Hepatocyte (in vitro differentiated cells): ENCODE data around the gene ZBTB32. TPM values are rescaled to one million over a fixed set of nuclear protein-coding genes. Genes with fewer than 3 reads are reported as not detected.
"Not testable (repeated sequence)": the region's sequence is repeated elsewhere in the genome, so short reads cannot be mapped to it uniquely, and the experiment has no call there.

Experiments used
- DNase-seq: peaks from one replicate; pipeline ENCODE4 v3.0.0-alpha.2; 2016; ENCODE audit warnings: low spot score
- H2AFZ ChIP-seq: fragments of 200-600 bp; sonication (generic); 2 replicates; pipeline ENCODE4 v1.6.0; 2016; ENCODE audit warnings: antibody characterized with exemption, mild to moderate bottlenecking
- H3K27ac ChIP-seq: fragments of 200-600 bp; sonication (generic); 2 replicates; pipeline ENCODE4 v1.5.1; 2016; ENCODE audit warnings: mild to moderate bottlenecking
- H3K27me3 ChIP-seq: fragments of 200-600 bp; sonication (generic); 2 replicates; pipeline ENCODE4 v1.6.1; 2016
- H3K36me3 ChIP-seq: fragments of 200-600 bp; sonication (generic); replicated peaks from 2 replicates; pipeline ENCODE4 v1.5.1; 2016; ENCODE audit warnings: low read depth; ENCODE audit not compliant: insufficient read depth
- H3K4me1 ChIP-seq: fragments of 200-600 bp; sonication (generic); 2 replicates; pipeline ENCODE4 v1.5.1; 2016; ENCODE audit warnings: mild to moderate bottlenecking, moderate library complexity; ENCODE audit not compliant: insufficient read depth
- H3K4me2 ChIP-seq: fragments of 200-600 bp; sonication (generic); 2 replicates; pipeline ENCODE4 v1.6.0; 2016
- H3K4me3 ChIP-seq: fragments of 200-600 bp; sonication (generic); 2 replicates; pipeline ENCODE4 v1.5.1; 2016; ENCODE audit warnings: mild to moderate bottlenecking
- H3K79me2 ChIP-seq: fragments of 200-600 bp; sonication (generic); 2 replicates; pipeline ENCODE4 v1.6.0; 2017; ENCODE audit warnings: mild to moderate bottlenecking
- H3K9me2 ChIP-seq: fragments of 200-600 bp; sonication (generic); replicated peaks from 2 replicates; pipeline ENCODE4 v1.6.0; 2017; ENCODE audit warnings: mild to moderate bottlenecking; ENCODE audit not compliant: insufficient read depth
- H3K9me3 ChIP-seq: fragments of 200-600 bp; sonication (generic); 2 replicates; pipeline ENCODE4 v1.5.1; 2016; ENCODE audit warnings: low read depth, mild to moderate bottlenecking
- H4K20me1 ChIP-seq: fragments of 200-600 bp; sonication (generic); 2 replicates; pipeline ENCODE4 v1.6.0; 2016; ENCODE audit warnings: mild to moderate bottlenecking; ENCODE audit not compliant: insufficient read depth, poor library complexity, severe bottlenecking
- EZH2 ChIP-seq: fragments of 200-600 bp; sonication (generic); IDR thresholded peaks from 2 replicates; pipeline ENCODE4 v1.6.1; 2016; ENCODE audit warnings: antibody characterized with exemption, mild to moderate bottlenecking, borderline replicate concordance
- EZH2phosphoT487 ChIP-seq: fragments of 200-600 bp; sonication (generic); IDR thresholded peaks from one replicate; pipeline ENCODE4 v1.6.1; 2018; ENCODE audit warnings: antibody characterized with exemption, mild to moderate bottlenecking, low read depth, moderate library complexity; ENCODE audit not compliant: unreplicated experiment, severe bottlenecking
- WGBS: methylation state at CpG from one replicate; pipeline ENCODE4 v1.1.6; 2016; ENCODE audit warnings: low lambda C conversion rate; ENCODE audit errors: missing lambda C conversion rate; 5-methylcytosine and 5-hydroxymethylcytosine counted together
- polyA plus RNA-seq: library from polyadenylated mRNA; unstranded; fragments of >200 nt; fragmentation: Nextera tagmentation; extraction: Ambion mirVana; gene quantifications from 2 replicates; pipeline ENCODE4 v1.2.1, GENCODE V29; 2016
- total RNA-seq: library from RNA; depleted of rRNA; stranded (reverse); fragments of >200 nt; gene quantifications from 2 replicates; pipeline ENCODE4 v1.2.3, GENCODE V29; 2014
- TF ChIP-seq, protein P1 (sequence below): fragments of 200-600 bp; sonication (generic); IDR thresholded peaks from 2 replicates; pipeline ENCODE4 v1.5.1; 2016; ENCODE audit warnings: antibody characterized with exemption, mild to moderate bottlenecking; ENCODE audit not compliant: poor library complexity

The ZBTB32 gene, protein sequence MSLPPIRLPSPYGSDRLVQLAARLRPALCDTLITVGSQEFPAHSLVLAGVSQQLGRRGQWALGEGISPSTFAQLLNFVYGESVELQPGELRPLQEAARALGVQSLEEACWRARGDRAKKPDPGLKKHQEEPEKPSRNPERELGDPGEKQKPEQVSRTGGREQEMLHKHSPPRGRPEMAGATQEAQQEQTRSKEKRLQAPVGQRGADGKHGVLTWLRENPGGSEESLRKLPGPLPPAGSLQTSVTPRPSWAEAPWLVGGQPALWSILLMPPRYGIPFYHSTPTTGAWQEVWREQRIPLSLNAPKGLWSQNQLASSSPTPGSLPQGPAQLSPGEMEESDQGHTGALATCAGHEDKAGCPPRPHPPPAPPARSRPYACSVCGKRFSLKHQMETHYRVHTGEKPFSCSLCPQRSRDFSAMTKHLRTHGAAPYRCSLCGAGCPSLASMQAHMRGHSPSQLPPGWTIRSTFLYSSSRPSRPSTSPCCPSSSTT
- not detected in 2 replicates for total RNA-seq
- polyA plus RNA-seq, result 0.11 and 0.80 TPM in 2 replicates

DNA sequence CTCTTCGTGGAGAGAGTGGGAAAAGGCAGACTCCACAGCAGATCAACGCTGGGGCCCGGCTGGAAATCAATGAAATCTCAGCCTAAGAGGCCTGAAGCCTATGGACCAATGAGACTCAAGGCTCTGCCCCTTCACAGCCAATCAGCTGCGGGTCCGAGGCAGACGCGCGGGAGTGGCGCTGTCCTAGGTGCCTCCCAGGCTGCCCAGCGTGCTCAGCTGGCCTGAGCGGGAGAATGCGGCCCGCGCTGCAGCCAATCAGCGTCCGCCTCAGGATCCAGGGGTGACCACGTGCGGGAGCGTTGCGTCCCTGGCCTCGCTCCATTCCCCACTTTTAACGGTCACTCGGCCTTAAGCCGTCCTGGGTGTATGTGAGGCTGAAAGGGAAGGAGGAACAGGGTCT, at the start of gene ZBTB32:
ZBTB32 (plus strand) TSS at position 341 of the 400 bp plus-strand sequence. CDS start 10,069 bp downstream, outside the sequence.
- Histone ChIP-seq H3K9me2 (no peaks in the 10 kb centered on the region), H3K36me3 (no peaks in the 10 kb centered on the region), H3K27ac (no peak within 1 kb of the TSS), H3K4me2 (no peak within 1 kb of the TSS), H3K79me2 (no peaks in the 10 kb centered on the region), H3K27me3 (peaks cover 3% of the 10 kb centered on the region), H3K4me3 (no peak within 1 kb of the TSS), H3K9me3 (no peaks in the 10 kb centered on the region), H2AFZ (no peak within 1 kb of the TSS), H4K20me1 (no peaks in the 10 kb centered on the region), H3K4me1 (peaks cover 3% of the 10 kb centered on the region)
- DNase-seq, result no peak
- TF ChIP-seq, protein P1, sequence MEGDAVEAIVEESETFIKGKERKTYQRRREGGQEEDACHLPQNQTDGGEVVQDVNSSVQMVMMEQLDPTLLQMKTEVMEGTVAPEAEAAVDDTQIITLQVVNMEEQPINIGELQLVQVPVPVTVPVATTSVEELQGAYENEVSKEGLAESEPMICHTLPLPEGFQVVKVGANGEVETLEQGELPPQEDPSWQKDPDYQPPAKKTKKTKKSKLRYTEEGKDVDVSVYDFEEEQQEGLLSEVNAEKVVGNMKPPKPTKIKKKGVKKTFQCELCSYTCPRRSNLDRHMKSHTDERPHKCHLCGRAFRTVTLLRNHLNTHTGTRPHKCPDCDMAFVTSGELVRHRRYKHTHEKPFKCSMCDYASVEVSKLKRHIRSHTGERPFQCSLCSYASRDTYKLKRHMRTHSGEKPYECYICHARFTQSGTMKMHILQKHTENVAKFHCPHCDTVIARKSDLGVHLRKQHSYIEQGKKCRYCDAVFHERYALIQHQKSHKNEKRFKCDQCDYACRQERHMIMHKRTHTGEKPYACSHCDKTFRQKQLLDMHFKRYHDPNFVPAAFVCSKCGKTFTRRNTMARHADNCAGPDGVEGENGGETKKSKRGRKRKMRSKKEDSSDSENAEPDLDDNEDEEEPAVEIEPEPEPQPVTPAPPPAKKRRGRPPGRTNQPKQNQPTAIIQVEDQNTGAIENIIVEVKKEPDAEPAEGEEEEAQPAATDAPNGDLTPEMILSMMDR, result no peak
- TF ChIP-seq EZH2phosphoT487 (no peak), EZH2 (no peak)
- WGBS, result 36% methylated on average over 24 of the region's 24 CpGs

DNA sequence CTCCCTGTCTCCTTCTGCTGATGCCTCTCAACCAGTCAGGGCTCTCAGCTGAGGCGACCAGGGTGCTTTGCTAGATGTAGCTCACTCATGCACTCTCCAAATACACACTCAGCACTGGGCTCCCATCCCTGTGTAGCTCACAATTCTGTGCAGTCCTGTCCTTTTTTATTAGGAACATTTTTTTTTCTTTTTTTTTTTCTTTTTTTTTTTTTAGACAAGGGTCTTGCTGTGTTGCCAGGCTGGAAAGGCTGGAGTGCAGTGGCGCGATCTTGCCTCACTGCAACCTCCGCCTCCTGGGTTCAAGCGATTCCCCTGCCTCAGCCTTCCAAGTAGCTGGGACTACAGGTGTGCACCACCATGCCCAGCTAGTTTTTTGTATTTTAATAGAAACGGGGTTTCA, 49.5 kb upstream of the ZBTB32 start:
- not testable (repeated sequence) for H3K4me3 ChIP-seq, H3K27me3 ChIP-seq, H2AFZ ChIP-seq, H3K9me3 ChIP-seq, H3K9me2 ChIP-seq, DNase-seq, H4K20me1 ChIP-seq, H3K4me2 ChIP-seq, H3K4me1 ChIP-seq, H3K36me3 ChIP-seq, H3K27ac ChIP-seq
- WGBS, result 91% methylated on average over 6 of the region's 6 CpGs
- peaks cover 21% of the 10 kb centered on the region for H3K79me2 ChIP-seq

DNA sequence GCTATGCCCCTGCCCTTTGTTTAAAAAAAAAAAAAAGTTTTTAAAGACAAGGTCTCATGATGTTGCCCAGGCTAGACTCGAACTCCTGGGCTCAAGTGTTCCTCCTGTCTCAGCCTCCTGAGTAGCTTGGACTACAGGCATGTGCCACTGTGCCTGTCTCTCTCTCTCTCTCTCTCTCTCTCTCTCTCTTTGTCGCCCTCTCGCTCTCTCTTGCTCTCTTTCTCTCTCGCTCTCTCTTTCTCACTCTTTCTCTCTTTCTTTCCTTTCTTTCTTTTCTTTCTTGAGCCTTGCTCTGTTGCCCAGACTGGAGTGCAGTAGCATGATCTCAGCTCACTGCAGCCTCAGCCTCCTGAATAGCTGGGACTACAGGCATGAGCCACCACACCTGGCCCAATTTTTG, 48.8 kb upstream of the ZBTB32 start:
- no peaks in the 10 kb centered on the region for H3K36me3 ChIP-seq

DNA sequence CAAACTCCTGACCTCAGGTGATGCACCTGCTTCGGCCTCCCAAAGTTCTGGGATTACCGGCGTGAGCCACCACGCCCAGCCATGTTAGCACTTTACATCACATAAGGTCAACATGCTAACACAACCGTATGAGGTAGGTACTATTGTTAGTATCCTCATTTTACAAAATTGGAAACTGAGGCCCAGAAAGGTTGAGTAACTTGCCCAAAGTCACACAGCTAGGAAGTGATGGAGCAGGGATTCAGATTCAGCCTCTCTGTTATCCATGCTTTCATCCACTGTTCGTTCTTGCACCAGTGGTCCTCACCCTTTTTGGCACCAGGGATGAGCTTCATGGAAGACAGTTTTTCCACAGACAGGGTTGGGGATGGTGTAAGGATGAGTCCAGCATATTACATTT, 47.7 kb upstream of the ZBTB32 start:
- peaks cover 3% of the 10 kb centered on the region for H3K79me2 ChIP-seq
- H3K4me2 ChIP-seq, result no peak overlapping the region
- whole genome bisulfite sequencing, result 93% methylated on average over 6 of the region's 6 CpGs
- no peaks in the 10 kb centered on the region for H3K9me3 ChIP-seq
- H3K9me2 ChIP-seq, result no peaks in the 10 kb centered on the region
- no peaks in the 10 kb centered on the region for H3K36me3 ChIP-seq
- H2AFZ ChIP-seq, result no peak overlapping the region
- H3K27me3 ChIP-seq, result no peaks in the 10 kb centered on the region
- no peak overlapping the region for H3K4me3 ChIP-seq
- no peaks in the 10 kb centered on the region for H3K4me1 ChIP-seq
- TF ChIP-seq EZH2 (no peak), EZH2phosphoT487 (no peak)
- TF ChIP-seq, protein P1, result no peak
- no peaks in the 10 kb centered on the region for H4K20me1 ChIP-seq
- no peak overlapping the region for H3K27ac ChIP-seq
- no peak for DNase-seq

More for the DNA sequence above, 48.8 kb upstream of the ZBTB32 start:
- Histone ChIP-seq H3K9me3 (no peaks in the 10 kb centered on the region), H3K27me3 (no peaks in the 10 kb centered on the region), H3K27ac (no peak overlapping the region), H4K20me1 (no peaks in the 10 kb centered on the region), H3K4me3 (no peak overlapping the region), H3K4me1 (no peaks in the 10 kb centered on the region), H3K4me2 (no peak overlapping the region), H3K9me2 (no peaks in the 10 kb centered on the region), H2AFZ (no peak overlapping the region), H3K79me2 (peaks cover 14% of the 10 kb centered on the region)
- no peak for DNase-seq
- WGBS, result 100% methylated on average over 1 of the region's 4 CpGs
- TF ChIP-seq, protein P1, result no peak
- no peak for TF ChIP-seq EZH2
- no peak for TF ChIP-seq EZH2phosphoT487
